GM18511 (cell line): Measurements from ENCODE around the gene TUBAL3.

Experiments used
- ATAC-seq: cut with Tn5 transposase; IDR thresholded peaks from one replicate; pipeline ENCODE4 v1.9.1; 2021; ENCODE audit warnings: mild to moderate bottlenecking, moderate library complexity; ENCODE audit not compliant: unreplicated experiment

TUBAL3 gene

DNA sequence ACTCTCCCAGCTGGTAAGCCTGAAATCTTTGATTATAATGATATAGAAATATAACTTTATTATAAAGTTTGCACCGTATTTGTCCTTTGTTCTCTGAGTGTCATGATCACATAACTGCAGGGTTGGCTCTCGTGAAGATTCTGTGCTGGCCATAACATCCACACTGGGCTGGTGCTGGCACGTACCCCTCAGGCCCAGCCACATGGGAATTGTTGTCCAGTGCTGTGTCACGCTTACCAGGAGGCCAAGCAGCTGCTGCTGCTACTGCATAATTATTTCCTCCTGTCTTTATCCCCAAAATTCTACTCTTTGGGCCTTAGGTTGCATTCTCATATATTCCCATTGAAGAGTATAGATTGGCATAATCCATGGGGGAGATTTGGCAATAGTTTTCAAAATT lies 60.6 kb downstream of the TUBAL3 start:
- ATAC-seq: no peak

DNA sequence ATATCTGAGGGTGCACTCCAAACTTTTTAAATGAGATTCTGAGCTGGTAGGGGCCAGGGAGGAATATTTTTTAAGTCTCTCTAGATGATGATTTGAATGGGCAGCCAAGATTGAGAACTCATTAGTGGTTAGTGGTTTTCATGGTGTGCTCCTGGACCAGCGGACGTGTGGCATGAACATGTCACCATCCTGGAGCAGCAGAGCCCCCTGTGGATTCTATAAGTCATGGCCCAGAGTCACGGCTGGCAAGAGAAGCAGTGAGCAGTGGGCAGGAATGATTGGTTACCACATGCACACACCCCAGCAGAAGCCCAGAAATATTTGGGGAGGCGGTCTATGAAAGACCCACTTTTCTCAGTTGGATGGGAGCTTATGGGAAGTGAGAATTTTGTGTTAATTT lies 61.1 kb downstream of the TUBAL3 start:
- peak; percentile 46 for ATAC-seq
